ENCODE measurements around the gene RGPD4.
A peak's percentile ranks its signal among the peaks of the same experiment; 100 is the strongest.

Gene RGPD4

DNA sequence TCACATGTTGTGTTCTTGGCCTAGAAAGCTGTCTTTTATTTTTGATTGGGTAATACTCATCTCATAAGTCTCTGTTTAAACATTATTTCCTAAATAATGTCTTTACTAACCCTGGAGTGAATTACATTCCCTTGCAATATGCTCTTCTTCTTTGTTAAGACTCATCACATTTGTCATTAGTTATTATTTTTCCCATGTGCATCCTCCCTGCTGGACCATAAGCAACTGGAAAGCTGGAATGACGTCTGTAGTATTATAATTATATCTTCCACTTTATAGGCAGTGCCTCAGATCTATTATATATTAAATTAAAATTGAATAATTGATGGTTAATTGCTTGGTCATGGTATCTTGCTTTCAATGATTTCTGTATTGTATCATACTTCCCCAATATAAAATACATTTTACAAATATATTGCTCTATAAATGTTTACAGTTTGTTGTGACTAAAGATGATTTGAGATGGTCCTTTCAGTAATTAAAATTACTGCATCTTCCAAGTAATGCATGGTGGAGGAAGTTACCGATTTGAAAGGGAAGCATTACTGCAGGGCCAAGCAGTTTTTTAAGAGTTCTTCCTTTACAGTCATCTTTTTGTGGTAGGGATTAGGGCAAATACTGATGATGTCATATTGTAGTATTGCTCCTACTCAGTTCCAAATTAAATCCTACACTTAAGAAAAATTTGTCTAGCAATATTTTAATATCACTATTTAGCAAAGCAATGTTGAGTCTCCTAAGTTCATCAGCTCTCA, 2.1 kb upstream of the RGPD4 start:
- TF ChIP-seq GATA3 (IDR thresholded peaks at IDR 0.05; ENCODE audit: low read depth, low read length) = no peak
- TF ChIP-seq GATA2 (IDR thresholded peaks at IDR 0.05; ENCODE audit: low read depth, low read length) = no peak

DNA sequence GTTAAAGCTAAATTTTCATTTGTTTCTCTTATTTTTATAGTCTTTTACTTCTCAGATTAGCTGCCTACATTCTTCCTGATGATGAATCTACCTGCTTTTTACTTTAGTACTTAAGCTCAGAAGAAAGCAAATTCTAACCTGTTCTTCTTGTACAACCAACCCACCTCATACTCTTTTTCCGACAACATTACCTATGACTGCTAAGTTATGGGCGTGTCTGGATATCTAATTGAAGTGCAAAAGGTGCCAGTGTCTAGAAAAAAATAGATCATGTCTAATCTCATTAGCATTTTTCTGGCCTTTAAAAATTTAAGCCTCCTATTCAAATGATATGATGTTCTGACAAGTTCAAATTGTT, 1.5 kb upstream of the RGPD4 start:
- TF ChIP-seq GATA3 (IDR thresholded peaks at IDR 0.05; ENCODE audit: low read depth, low read length) = no peak
- TF ChIP-seq GATA2 (IDR thresholded peaks at IDR 0.05; ENCODE audit: low read depth, low read length) = no peak

GRCh38 chr2:107927034-107927534, 100.4 kb downstream of the RGPD4 start:
- no peak for TF ChIP-seq GATA3 (IDR thresholded peaks at IDR 0.05; ENCODE audit: low read depth, low read length)
- no peak for TF ChIP-seq GATA2 (IDR thresholded peaks at IDR 0.05; ENCODE audit: low read depth, low read length)

GRCh38 chr2:107931412-107931811, 104.7 kb downstream of the RGPD4 start:
- TF ChIP-seq GATA2 (IDR thresholded peaks at IDR 0.05; ENCODE audit: low read depth, low read length) (no peak), GATA3 (IDR thresholded peaks at IDR 0.05; ENCODE audit: low read depth, low read length) (no peak)

- no peak for TF ChIP-seq GATA2 (IDR thresholded peaks at IDR 0.05; ENCODE audit: low read depth, low read length)
- no peak for TF ChIP-seq GATA3 (IDR thresholded peaks at IDR 0.05; ENCODE audit: low read depth, low read length)
Observed at GRCh38 chr2:107932488-107932887, 105.8 kb downstream of the RGPD4 start.

GRCh38 chr2:107932979-107933378, 106.3 kb downstream of the RGPD4 start:
- TF ChIP-seq GATA2 (IDR thresholded peaks at IDR 0.05; ENCODE audit: low read depth, low read length) (no peak), GATA3 (IDR thresholded peaks at IDR 0.05; ENCODE audit: low read depth, low read length) (no peak)

DNA sequence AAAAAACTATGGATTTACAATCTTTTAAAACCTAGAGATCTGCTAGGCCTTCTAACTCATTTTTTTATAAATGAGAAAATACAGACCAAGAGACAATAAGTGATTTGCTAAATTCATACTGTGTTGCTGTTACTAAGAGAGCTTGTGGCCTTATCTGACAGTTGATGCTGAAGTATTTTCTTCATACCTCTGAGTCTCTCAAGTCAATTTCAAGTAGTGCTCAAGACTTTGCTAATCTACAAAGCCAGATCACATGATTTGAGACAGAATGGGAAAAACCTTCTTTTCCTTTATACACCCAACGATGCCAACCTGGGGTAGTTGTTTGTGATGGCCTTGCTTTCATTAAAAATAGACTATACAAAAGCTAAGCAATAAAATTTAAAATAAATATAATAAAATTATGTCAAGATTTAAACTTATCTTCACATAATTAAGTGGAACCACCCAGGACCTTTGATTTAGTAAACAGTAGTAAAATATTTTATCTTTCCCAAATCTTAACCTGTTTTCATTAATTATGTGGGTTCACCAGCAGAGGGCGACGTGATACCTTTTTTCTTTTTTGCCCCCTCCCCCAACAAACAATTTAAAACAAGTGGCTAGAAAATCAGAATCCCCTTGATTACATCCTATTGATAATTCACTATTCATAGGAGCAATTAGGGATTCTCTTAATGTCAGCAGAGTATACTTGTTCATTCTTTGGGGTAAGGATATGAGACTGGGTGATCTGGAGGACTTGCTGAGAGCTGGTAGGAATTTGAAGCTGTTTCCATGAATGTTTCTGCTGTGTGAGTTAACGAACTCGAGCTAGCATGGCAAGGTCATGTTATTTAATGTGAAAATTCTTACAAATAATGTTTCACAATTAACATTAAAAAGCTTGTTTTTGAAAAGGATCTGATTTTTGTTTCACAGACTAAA, 110.0 kb downstream of the RGPD4 start:
- TF ChIP-seq GATA2 (IDR thresholded peaks at IDR 0.05; ENCODE audit: low read depth, low read length) (peak; percentile 64; the same call in 1 of the 2 replicates), GATA3 (IDR thresholded peaks at IDR 0.05; ENCODE audit: low read depth, low read length) (peak; percentile 82)

All from SH-SY5Y (cell line).